H1 (cell line): ENCODE data around the gene LMAN2. TPM values are rescaled to one million over a fixed set of nuclear protein-coding genes. Genes with fewer than 3 reads are reported as not detected.

Experiments used
- NRF1 ChIP-seq: IDR thresholded peaks from 2 replicates; pipeline ENCODE4 v1.6.1; 2011; ENCODE audit warnings: mild to moderate bottlenecking, low read depth, low read length, improper control_type of control experiment
- polyA plus RNA-seq, 7 experiments: library from polyadenylated mRNA; depleted of rRNA in 3 of 7; stranded (reverse) in 5 of 7; unstranded in 2 of 7; fragments of >200 nt in 5 of 7; fragments of 200-250 nt in 2 of 7; gene quantifications; 1 replicate in 5 of 7; 2 replicates in 1 of 7; 4 replicates in 1 of 7; pipeline versions ENCODE4 v1.2.1 to v1.2.3, GENCODE V29; 2011 to 2013; ENCODE audit warnings: missing spikeins in 2 of 7, mixed read lengths in 2 of 7
- total RNA-seq: library from RNA; stranded (reverse); fragmentation: NEBNext Ultra II Directional; extraction: Animal tissue kit (Norgen Biotek cat#: 25700); gene quantifications from 2 replicates; pipeline ENCODE4 v1.2.1, GENCODE V29; 2021

LMAN2 gene
- total and polyA plus RNA-seq, 2 of the 8 experiments (the other 6 are each of a cell fraction or from before 2014, with no cell fraction given): 116 to 225 TPM

- TF ChIP-seq NRF1: no peak
Measured at GRCh38 chr5:177364159-177364962, 12.9 kb upstream of the LMAN2 start (continued).
